K562 (cell line): ENCODE measurements around the gene DHX8. TPM values are rescaled to one million over a fixed set of nuclear protein-coding genes. Genes with fewer than 3 reads are reported as not detected.

Source experiments
- ARID1B ChIP-seq: fragments of 450-650 bp; IDR thresholded peaks from 2 replicates; pipeline ENCODE4 v1.6.1; 2016; ENCODE audit warnings: antibody characterized with exemption, mild to moderate bottlenecking, inconsistent platforms
- CUX1 ChIP-seq: fragments of 200-800 bp; sonication (Bioruptor generic); IDR thresholded peaks from 2 replicates; pipeline ENCODE4 v1.6.1; 2016; ENCODE audit warnings: missing genetic modification characterization, missing compliant biosample characterization
- E4F1 ChIP-seq: fragments of 250-450 bp; sonication (Bioruptor Pico); IDR thresholded peaks from 2 replicates; pipeline ENCODE4 v1.5.0; 2021; ENCODE audit warnings: mild to moderate bottlenecking, borderline replicate concordance
- ELF4 ChIP-seq: fragments of 450-650 bp; formaldehyde crosslinking; IDR thresholded peaks from 2 replicates; pipeline ENCODE4 v1.4.0; 2022; ENCODE audit warnings: missing genetic modification characterization
- ESRRA ChIP-seq: fragments of 450-650 bp; IDR thresholded peaks from 2 replicates; pipeline ENCODE4 v1.6.1; 2014; ENCODE audit warnings: low read depth, mild to moderate bottlenecking, moderate library complexity, borderline replicate concordance
- FUS ChIP-seq: fragments of 200-400 bp; formaldehyde crosslinking; optimal IDR thresholded peaks from 2 replicates; pipeline ENCODE3; 2017; ENCODE audit warnings: low read depth, low read length
- KDM1A ChIP-seq, 2 experiments: fragments of 450-650 bp; IDR thresholded peaks; 2 replicates each; pipeline ENCODE4 v1.6.1; 2016; ENCODE audit warnings: mild to moderate bottlenecking in 2 of 2
- KLF13 ChIP-seq: fragments of 450-650 bp; IDR thresholded peaks from 2 replicates; pipeline ENCODE4 v1.6.1; 2016; ENCODE audit warnings: missing genetic modification characterization, low read depth, mild to moderate bottlenecking, missing compliant biosample characterization, moderate library complexity, borderline replicate concordance
- PTTG1 ChIP-seq: fragments of 450-650 bp; IDR thresholded peaks from 2 replicates; pipeline ENCODE4 v1.6.1; 2016; ENCODE audit warnings: low read depth, mild to moderate bottlenecking, missing genetic modification characterization, missing compliant biosample characterization
- SREBF1 ChIP-seq: fragments of 150-350 bp; IDR thresholded peaks from 2 replicates; pipeline ENCODE4 v1.6.1; 2014; ENCODE audit warnings: antibody characterized with exemption, low read depth, low read length, borderline replicate concordance
- YBX1 ChIP-seq: fragments of 450-650 bp; IDR thresholded peaks from 2 replicates; pipeline ENCODE4 v1.7.1; 2016; ENCODE audit warnings: mild to moderate bottlenecking
- ZBTB17 ChIP-seq: fragments of 450-650 bp; formaldehyde crosslinking; IDR thresholded peaks from 2 replicates; pipeline ENCODE4 v1.4.0; 2020; ENCODE audit warnings: mild to moderate bottlenecking
- polyA plus RNA-seq, 8 experiments: library from polyadenylated mRNA; depleted of rRNA in 4 of 8; stranded (reverse) in 5 of 8; unstranded in 3 of 8; fragments of >200 nt; fragmentation: Nextera tagmentation in 2 of 8; fragmentation: Illumina TruSeq in 1 of 8; extraction: Ambion mirVana in 2 of 8; extraction: Trizol in 1 of 8; gene quantifications; 2 replicates each; pipeline versions ENCODE4 v1.2.1 to v1.2.3, GENCODE V29; 2011 to 2014; ENCODE audit warnings: inconsistent platforms in 1 of 8, missing spikeins in 1 of 8
- total RNA-seq, 7 experiments: library from RNA; depleted of rRNA in 6 of 7; stranded (reverse); fragments of >200 nt in 6 of 7; fragmentation: Illumina TruSeq in 2 of 7; extraction: Trizol in 2 of 7; gene quantifications; 2 replicates each; pipeline versions ENCODE4 v1.2.1 to v1.2.3, GENCODE V29; 2011 to 2021; ENCODE audit warnings: low replicate concordance in 1 of 7
- TF ChIP-seq, protein P1 (sequence below): fragments of 450-650 bp; formaldehyde crosslinking; conservative IDR thresholded peaks from 2 replicates; pipeline ENCODE4 v1.4.0; 2022; ENCODE audit warnings: mild to moderate bottlenecking, missing genetic modification characterization
- TF ChIP-seq, protein P2 (sequence below): fragments of 250-450 bp; sonication (Bioruptor Pico); IDR thresholded peaks from 2 replicates; pipeline ENCODE4 v1.8.0; 2022; ENCODE audit warnings: moderate library complexity, mild to moderate bottlenecking, inconsistent platforms

The DHX8 gene
- total and polyA plus RNA-seq, 9 of the 15 experiments (the other 6 are each of a cell fraction or from before 2014, with no cell fraction given): 16.7 to 42.5 (median 25.6) TPM

DNA sequence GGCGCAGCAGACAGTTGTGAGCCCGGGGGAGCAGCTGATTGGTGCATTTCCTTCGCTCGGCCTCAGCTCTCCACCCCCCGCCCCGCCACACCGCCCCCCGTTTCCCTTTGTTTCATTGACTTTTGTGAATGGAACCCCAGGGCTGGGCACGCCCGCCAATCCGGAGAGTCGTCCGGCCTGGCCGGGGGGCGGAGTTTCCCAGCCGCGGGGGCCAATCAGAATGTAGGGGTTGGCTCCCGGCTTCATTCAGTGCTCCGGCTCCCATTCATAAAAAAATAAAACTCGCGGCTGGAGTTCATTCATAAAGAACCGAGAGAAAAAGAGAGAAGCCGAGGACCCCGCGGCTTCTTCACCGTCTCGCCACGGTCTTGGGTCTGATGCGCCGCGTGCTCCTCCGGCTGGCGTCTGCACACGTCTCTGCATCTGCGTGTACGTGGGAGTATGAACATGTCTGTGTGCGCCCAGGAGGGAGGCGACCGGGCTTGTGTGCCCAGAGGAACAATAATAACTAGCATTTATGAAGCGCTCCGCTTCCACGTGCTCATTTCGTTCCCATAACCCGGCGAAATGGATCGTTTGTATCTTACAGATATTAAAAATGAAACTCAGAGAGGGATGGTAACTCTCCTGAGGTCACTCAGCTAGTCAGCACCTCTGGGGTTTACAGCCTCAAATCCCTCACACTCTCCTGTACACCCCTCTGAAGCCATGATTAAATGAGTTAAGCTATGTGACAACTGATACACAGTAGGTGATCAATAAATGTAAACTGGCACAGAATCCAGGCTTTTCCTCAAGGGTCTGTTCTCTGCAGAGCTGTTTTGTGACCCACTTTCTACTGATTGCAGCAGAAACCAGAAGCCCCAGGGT, 62.8 kb downstream of the DHX8 start, which contains the start of gene ETV4 (continued):
- TF ChIP-seq, protein P1, sequence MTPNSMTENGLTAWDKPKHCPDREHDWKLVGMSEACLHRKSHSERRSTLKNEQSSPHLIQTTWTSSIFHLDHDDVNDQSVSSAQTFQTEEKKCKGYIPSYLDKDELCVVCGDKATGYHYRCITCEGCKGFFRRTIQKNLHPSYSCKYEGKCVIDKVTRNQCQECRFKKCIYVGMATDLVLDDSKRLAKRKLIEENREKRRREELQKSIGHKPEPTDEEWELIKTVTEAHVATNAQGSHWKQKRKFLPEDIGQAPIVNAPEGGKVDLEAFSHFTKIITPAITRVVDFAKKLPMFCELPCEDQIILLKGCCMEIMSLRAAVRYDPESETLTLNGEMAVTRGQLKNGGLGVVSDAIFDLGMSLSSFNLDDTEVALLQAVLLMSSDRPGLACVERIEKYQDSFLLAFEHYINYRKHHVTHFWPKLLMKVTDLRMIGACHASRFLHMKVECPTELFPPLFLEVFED (CRISPR knock-in tag): no peak
- no peak for TF ChIP-seq PTTG1 (tag)
- TF ChIP-seq, protein P2, sequence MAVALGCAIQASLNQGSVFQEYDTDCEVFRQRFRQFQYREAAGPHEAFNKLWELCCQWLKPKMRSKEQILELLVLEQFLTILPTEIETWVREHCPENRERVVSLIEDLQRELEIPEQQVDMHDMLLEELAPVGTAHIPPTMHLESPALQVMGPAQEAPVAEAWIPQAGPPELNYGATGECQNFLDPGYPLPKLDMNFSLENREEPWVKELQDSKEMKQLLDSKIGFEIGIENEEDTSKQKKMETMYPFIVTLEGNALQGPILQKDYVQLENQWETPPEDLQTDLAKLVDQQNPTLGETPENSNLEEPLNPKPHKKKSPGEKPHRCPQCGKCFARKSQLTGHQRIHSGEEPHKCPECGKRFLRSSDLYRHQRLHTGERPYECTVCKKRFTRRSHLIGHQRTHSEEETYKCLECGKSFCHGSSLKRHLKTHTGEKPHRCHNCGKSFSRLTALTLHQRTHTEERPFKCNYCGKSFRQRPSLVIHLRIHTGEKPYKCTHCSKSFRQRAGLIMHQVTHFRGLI (CRISPR knock-in tag): no peak
- TF ChIP-seq FUS: no peak
- no peak for TF ChIP-seq ZBTB17 (CRISPR knock-in tag)
- TF ChIP-seq KDM1A (IDR thresholded peaks at IDR 0.05): peak in 1 of 2 experiments; percentile 88; a peak in 3 of 4 replicates
- no peak for TF ChIP-seq SREBF1
- TF ChIP-seq YBX1: no peak
- TF ChIP-seq E4F1 (CRISPR knock-in tag): no peak
- no peak for TF ChIP-seq ARID1B
- TF ChIP-seq ELF4: no peak
- TF ChIP-seq CUX1: no peak
- TF ChIP-seq ESRRA: no peak
- no peak for TF ChIP-seq KLF13 (tag)
